Sigmoid colon (tissue), 4 donors: ENCODE data around the gene AUTS2.

Experiments
- CTCF ChIP-seq, 4 experiments: fragments of 450-650 bp in 3 of 4; fragments of 200-600 bp in 1 of 4; IDR thresholded peaks; one replicate each; pipeline ENCODE4 v1.5.1; 2016 to 2019; ENCODE audit warnings: antibody characterized with exemption in 4 of 4, mild to moderate bottlenecking in 3 of 4, moderate library complexity in 2 of 4
- POLR2AphosphoS5 ChIP-seq, 4 donors: sonication (generic); formaldehyde crosslinking; IDR thresholded peaks; one replicate each; pipeline ENCODE4 v1.6.1; 2017; ENCODE audit warnings: antibody characterized with exemption in 4 of 4

- no peak for TF ChIP-seq CTCF (IDR thresholded peaks at IDR 0.05)
- TF ChIP-seq POLR2AphosphoS5 (IDR thresholded peaks at IDR 0.05), result no peak
Observed at GRCh38 chr7:69878015-69878414, 279.7 kb downstream of the AUTS2 start.
